ENCODE data around the gene GOLGA6D.
A peak's percentile ranks its signal among the peaks of the same experiment; 100 is the strongest.

GOLGA6D gene

DNA sequence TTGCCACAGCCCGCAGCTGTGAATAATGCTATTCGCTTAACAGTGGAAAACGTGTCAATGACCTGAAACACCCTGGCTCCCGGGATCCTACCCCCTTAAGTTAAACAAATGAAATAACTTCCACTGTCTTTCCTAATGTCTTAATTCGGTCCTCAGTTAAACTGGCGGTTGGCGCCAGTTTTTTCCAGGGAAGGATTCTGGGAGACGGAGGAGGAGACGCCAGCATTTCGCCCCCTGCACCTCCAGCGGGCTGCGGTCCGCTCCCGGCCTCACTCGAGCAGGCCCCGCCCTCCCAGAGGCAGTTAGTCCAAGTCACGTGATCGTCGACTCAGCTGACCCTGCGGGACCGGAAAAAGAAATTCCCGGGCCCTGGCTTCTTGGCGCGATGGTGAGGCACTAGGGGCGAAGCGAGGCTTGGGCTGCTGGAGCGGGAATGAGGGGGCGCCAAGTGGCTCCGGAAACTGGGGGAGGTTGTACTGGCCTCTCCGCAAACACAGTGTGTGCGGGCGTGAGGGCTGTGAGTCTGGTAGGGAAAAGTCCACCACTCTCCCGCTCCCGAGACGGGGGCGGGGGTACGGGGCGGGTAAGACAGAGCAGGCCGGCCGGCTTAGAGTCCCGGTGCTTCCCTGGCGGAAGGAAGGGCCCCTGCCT is 53.2 kb downstream of the GOLGA6D start, which contains the start of gene COMMD4 (continued):
- no peak for TF ChIP-seq ZNF280D (tag by site-specific recombination; IDR thresholded peaks at IDR 0.05)
- peak; percentile 82 for TF ChIP-seq KLF10 (tag by site-specific recombination; IDR thresholded peaks at IDR 0.05)
- no peak for TF ChIP-seq ZNF791 (tag by site-specific recombination; IDR thresholded peaks at IDR 0.05)
- TF ChIP-seq, protein P1, sequence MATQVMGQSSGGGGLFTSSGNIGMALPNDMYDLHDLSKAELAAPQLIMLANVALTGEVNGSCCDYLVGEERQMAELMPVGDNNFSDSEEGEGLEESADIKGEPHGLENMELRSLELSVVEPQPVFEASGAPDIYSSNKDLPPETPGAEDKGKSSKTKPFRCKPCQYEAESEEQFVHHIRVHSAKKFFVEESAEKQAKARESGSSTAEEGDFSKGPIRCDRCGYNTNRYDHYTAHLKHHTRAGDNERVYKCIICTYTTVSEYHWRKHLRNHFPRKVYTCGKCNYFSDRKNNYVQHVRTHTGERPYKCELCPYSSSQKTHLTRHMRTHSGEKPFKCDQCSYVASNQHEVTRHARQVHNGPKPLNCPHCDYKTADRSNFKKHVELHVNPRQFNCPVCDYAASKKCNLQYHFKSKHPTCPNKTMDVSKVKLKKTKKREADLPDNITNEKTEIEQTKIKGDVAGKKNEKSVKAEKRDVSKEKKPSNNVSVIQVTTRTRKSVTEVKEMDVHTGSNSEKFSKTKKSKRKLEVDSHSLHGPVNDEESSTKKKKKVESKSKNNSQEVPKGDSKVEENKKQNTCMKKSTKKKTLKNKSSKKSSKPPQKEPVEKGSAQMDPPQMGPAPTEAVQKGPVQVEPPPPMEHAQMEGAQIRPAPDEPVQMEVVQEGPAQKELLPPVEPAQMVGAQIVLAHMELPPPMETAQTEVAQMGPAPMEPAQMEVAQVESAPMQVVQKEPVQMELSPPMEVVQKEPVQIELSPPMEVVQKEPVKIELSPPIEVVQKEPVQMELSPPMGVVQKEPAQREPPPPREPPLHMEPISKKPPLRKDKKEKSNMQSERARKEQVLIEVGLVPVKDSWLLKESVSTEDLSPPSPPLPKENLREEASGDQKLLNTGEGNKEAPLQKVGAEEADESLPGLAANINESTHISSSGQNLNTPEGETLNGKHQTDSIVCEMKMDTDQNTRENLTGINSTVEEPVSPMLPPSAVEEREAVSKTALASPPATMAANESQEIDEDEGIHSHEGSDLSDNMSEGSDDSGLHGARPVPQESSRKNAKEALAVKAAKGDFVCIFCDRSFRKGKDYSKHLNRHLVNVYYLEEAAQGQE (tag by site-specific recombination; IDR thresholded peaks at IDR 0.05), result 0 out of 2 replicates have a peak, but pooled peaks have one; percentile 14
- TF ChIP-seq, protein P2, sequence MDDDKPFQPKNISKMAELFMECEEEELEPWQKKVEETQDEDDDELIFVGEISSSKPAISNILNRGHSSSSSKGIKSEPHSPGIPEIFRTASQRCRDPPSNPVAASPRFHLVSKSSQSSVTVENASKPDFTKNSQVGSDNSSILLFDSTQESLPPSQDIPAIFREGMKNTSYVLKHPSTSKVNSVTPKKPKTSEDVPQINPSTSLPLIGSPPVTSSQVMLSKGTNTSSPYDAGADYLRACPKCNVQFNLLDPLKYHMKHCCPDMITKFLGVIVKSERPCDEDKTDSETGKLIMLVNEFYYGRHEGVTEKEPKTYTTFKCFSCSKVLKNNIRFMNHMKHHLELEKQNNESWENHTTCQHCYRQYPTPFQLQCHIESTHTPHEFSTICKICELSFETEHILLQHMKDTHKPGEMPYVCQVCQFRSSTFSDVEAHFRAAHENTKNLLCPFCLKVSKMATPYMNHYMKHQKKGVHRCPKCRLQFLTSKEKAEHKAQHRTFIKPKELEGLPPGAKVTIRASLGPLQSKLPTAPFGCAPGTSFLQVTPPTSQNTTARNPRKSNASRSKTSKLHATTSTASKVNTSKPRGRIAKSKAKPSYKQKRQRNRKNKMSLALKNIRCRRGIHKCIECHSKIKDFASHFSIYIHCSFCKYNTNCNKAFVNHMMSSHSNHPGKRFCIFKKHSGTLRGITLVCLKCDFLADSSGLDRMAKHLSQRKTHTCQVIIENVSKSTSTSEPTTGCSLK (tag by site-specific recombination; IDR thresholded peaks at IDR 0.05), result no peak
- TF ChIP-seq ZNF792 (tag by site-specific recombination; IDR thresholded peaks at IDR 0.05), result no peak
- 0 out of 2 replicates have a peak, but pooled peaks have one; percentile 39 for TF ChIP-seq GLI4 (tag by site-specific recombination; IDR thresholded peaks at IDR 0.05)
- TF ChIP-seq ZNF837 (tag by site-specific recombination; IDR thresholded peaks at IDR 0.05), result no peak
- peak; percentile 28; the same call in 1 of the 2 replicates for TF ChIP-seq ZSCAN18 (tag by site-specific recombination; IDR thresholded peaks at IDR 0.05)
- no peak for TF ChIP-seq ZNF121 (tag by site-specific recombination; IDR thresholded peaks at IDR 0.05)
- no peak for TF ChIP-seq HOXA7 (CRISPR knock-in tag; IDR thresholded peaks at IDR 0.05; ENCODE audit: borderline replicate concordance)
- no peak for TF ChIP-seq BCL11B (tag by site-specific recombination; IDR thresholded peaks at IDR 0.05; ENCODE audit: low read depth)
- peak; percentile 84 for TF ChIP-seq ZNF335 (tag by site-specific recombination; conservative IDR thresholded peaks at IDR 0.05)
- TF ChIP-seq ZBTB20 (tag by site-specific recombination; IDR thresholded peaks at IDR 0.05), result peak; percentile 99
- peak; percentile 89 for TF ChIP-seq ZNF692 (tag by site-specific recombination; IDR thresholded peaks at IDR 0.05)
- TF ChIP-seq TRIM28 (IDR thresholded peaks at IDR 0.05; ENCODE audit: borderline replicate concordance, low read length), result no peak
- no peak for TF ChIP-seq ZNF777 (tag by site-specific recombination; IDR thresholded peaks at IDR 0.05; ENCODE audit: borderline replicate concordance)
- TF ChIP-seq ZNF776 (tag by site-specific recombination; IDR thresholded peaks at IDR 0.05; ENCODE audit: borderline replicate concordance), result no peak
- peak; percentile 97 for TF ChIP-seq ZNF704 (tag by site-specific recombination; IDR thresholded peaks at IDR 0.05)
- TF ChIP-seq, protein P3, sequence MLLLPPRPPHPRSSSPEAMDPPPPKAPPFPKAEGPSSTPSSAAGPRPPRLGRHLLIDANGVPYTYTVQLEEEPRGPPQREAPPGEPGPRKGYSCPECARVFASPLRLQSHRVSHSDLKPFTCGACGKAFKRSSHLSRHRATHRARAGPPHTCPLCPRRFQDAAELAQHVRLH (tag by site-specific recombination; IDR thresholded peaks at IDR 0.05), result peak; percentile 94
- TF ChIP-seq ZNF398 (tag by site-specific recombination; IDR thresholded peaks at IDR 0.05), result peak; percentile 87
- TF ChIP-seq ZNF747 (tag by site-specific recombination; IDR thresholded peaks at IDR 0.05), result no peak
